Subcutaneous adipose tissue (tissue), 4 donors: ENCODE data around the gene TTC28. TPM values are rescaled to one million over a fixed set of nuclear protein-coding genes. Genes with fewer than 3 reads are reported as not detected.

Experiments
- total RNA-seq, 4 donors: library from RNA; depleted of rRNA; stranded (reverse); fragments of >200 nt; gene quantifications; one replicate each; pipeline ENCODE4 v1.1.0, GENCODE V29; 2016
- TF ChIP-seq, protein P1 (sequence below): fragments of 450-650 bp; IDR thresholded peaks from one replicate; pipeline ENCODE4 v1.5.1; 2016; ENCODE audit warnings: low read depth, mild to moderate bottlenecking, control low read depth, antibody characterized with exemption, moderate library complexity

TTC28 gene
- total RNA-seq, 4 donors from 2014 or later, result 42.6 to 71.6 (median 43.4) TPM

GRCh38 chr22:28115426-28115825 is 564.2 kb downstream of the TTC28 start:
- TF ChIP-seq, protein P1, sequence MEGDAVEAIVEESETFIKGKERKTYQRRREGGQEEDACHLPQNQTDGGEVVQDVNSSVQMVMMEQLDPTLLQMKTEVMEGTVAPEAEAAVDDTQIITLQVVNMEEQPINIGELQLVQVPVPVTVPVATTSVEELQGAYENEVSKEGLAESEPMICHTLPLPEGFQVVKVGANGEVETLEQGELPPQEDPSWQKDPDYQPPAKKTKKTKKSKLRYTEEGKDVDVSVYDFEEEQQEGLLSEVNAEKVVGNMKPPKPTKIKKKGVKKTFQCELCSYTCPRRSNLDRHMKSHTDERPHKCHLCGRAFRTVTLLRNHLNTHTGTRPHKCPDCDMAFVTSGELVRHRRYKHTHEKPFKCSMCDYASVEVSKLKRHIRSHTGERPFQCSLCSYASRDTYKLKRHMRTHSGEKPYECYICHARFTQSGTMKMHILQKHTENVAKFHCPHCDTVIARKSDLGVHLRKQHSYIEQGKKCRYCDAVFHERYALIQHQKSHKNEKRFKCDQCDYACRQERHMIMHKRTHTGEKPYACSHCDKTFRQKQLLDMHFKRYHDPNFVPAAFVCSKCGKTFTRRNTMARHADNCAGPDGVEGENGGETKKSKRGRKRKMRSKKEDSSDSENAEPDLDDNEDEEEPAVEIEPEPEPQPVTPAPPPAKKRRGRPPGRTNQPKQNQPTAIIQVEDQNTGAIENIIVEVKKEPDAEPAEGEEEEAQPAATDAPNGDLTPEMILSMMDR, result no peak

DNA sequence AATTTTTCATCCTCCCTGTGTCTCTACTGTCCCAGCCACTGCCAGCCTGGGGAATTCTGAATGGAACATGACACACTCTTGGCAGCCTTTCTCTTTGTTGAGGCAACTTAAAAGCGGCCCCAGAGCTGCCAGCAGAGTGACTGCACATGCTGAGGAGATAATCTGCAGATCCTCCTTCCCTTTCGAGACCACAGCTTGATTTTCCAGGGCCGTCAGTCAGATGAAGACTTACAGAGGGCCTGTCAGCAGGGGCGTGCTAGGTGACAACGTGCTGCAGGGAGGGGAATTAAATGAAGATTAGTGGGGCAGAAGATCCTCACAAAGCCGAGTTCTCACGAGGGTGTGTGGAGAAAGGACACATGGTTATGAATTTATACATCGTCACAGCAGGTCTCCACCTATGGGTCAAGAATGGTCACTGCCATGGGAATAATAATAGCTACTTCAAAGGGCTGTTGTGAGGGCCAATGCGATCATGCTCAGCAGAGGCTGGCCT is 567.0 kb downstream of the TTC28 start:
- TF ChIP-seq, protein P1, result no peak

DNA sequence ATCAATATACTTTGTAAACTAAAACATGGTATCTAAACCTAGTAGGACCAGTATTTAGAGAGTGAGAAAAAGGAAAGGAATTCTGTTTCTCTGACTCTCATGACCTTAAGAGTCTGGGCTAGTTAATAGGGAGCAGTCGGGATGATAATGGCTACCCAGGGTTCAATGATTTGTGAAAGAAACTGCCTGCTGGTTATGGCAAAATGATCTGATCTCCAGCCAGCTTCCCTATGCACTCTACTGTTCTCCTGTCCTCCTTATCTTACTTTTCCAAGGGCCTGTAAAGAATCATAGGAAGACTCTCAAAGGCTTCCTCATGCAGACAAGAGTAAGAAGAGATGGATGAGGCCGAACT is 567.5 kb downstream of the TTC28 start:
- TF ChIP-seq, protein P1, result no peak

GRCh38 chr22:28111501-28112189 is 568.0 kb downstream of the TTC28 start:
- TF ChIP-seq, protein P1, result no peak

GRCh38 chr22:28108851-28109250 is 570.8 kb downstream of the TTC28 start:
- TF ChIP-seq, protein P1, result no peak

- TF ChIP-seq, protein P1, result no peak
Observed at GRCh38 chr22:28106617-28107016, 573.0 kb downstream of the TTC28 start.

GRCh38 chr22:28105988-28106387 is 573.7 kb downstream of the TTC28 start:
- TF ChIP-seq, protein P1, result no peak
